ENCODE data around the gene SLC35E1.
"Not testable (repeated sequence)": the region's sequence is repeated elsewhere in the genome, so short reads cannot be mapped to it uniquely, and the experiment has no call there.

Gene SLC35E1

GRCh38 chr19:16561382-16561781 lies 10.8 kb downstream of the SLC35E1 start:
- H3F3A ChIP-seq (ENCODE audit: insufficient read depth, low read length): no peaks in the 10 kb centered on the region
- no peak overlapping the region for H3K27ac ChIP-seq (ENCODE audit: low read depth, low read length, poor library complexity, severe bottlenecking)
- H4K20me1 ChIP-seq (ENCODE audit: insufficient read depth, low read length): no peaks in the 10 kb centered on the region
- no peak overlapping the region for H3K4me2 ChIP-seq (ENCODE audit: low read length)
- no peak overlapping the region for H3K4me3 ChIP-seq (ENCODE audit: low read depth, low read length, poor library complexity, severe bottlenecking)
- H3K27me3 ChIP-seq (ENCODE audit: insufficient read depth, low read length): no peaks in the 10 kb centered on the region
- no peak overlapping the region for H3K9ac ChIP-seq (ENCODE audit: low read length)
- no peaks in the 10 kb centered on the region for H3K79me2 ChIP-seq (ENCODE audit: insufficient read depth, low read length)
- TF ChIP-seq CTCF (IDR thresholded peaks at IDR 0.05; ENCODE audit: low read length) (no peak), EZH2 (IDR thresholded peaks at IDR 0.05; ENCODE audit: borderline replicate concordance, low read length) (no peak)
- no peaks in the 10 kb centered on the region for H3K9me2 ChIP-seq (ENCODE audit: low read depth, low read length)
- no peaks in the 10 kb centered on the region for H3K9me3 ChIP-seq (ENCODE audit: low read length)
- H2AFZ ChIP-seq (ENCODE audit: low read length): no peak overlapping the region
- no peaks in the 10 kb centered on the region for H3K4me1 ChIP-seq (ENCODE audit: insufficient read depth, low read length, severe bottlenecking)
- H3K36me3 ChIP-seq (ENCODE audit: insufficient read depth, low read length): peaks cover 72% of the 10 kb centered on the region

GRCh38 chr19:16559780-16560276 lies 12.4 kb downstream of the SLC35E1 start:
- Histone ChIP-seq H2AFZ (ENCODE audit: low read length) (no peak overlapping the region), H3K36me3 (ENCODE audit: insufficient read depth, low read length) (peaks cover 68% of the 10 kb centered on the region)
- TF ChIP-seq EZH2 (IDR thresholded peaks at IDR 0.05; ENCODE audit: borderline replicate concordance, low read length) (no peak), CTCF (IDR thresholded peaks at IDR 0.05; ENCODE audit: low read length) (no peak)

GRCh38 chr19:16554776-16555175 lies 17.4 kb downstream of the SLC35E1 start:
- Histone ChIP-seq H3K9me2 (ENCODE audit: low read depth, low read length) (no peaks in the 10 kb centered on the region), H3K4me3 (ENCODE audit: low read depth, low read length, poor library complexity, severe bottlenecking) (no peak overlapping the region), H3K36me3 (ENCODE audit: insufficient read depth, low read length) (peaks cover 55% of the 10 kb centered on the region), H3K9ac (ENCODE audit: low read length) (no peak overlapping the region), H3K9me3 (ENCODE audit: low read length) (no peaks in the 10 kb centered on the region), H3F3A (ENCODE audit: insufficient read depth, low read length) (no peaks in the 10 kb centered on the region), H2AFZ (ENCODE audit: low read length) (no peak overlapping the region), H3K79me2 (ENCODE audit: insufficient read depth, low read length) (no peaks in the 10 kb centered on the region), H4K20me1 (ENCODE audit: insufficient read depth, low read length) (no peaks in the 10 kb centered on the region), H3K27ac (ENCODE audit: low read depth, low read length, poor library complexity, severe bottlenecking) (no peak overlapping the region), H3K4me2 (ENCODE audit: low read length) (no peak overlapping the region), H3K27me3 (ENCODE audit: insufficient read depth, low read length) (no peaks in the 10 kb centered on the region), H3K4me1 (ENCODE audit: insufficient read depth, low read length, severe bottlenecking) (no peaks in the 10 kb centered on the region)
- TF ChIP-seq EZH2 (IDR thresholded peaks at IDR 0.05; ENCODE audit: borderline replicate concordance, low read length): no peak

More at GRCh38 chr19:16559780-16560276, 12.4 kb downstream of the SLC35E1 start:
- Histone ChIP-seq H3K9ac (ENCODE audit: low read length) (no peak overlapping the region), H3K4me3 (ENCODE audit: low read depth, low read length, poor library complexity, severe bottlenecking) (no peak overlapping the region), H3K27me3 (ENCODE audit: insufficient read depth, low read length) (no peaks in the 10 kb centered on the region), H3K79me2 (ENCODE audit: insufficient read depth, low read length) (no peaks in the 10 kb centered on the region), H3K9me2 (ENCODE audit: low read depth, low read length) (no peaks in the 10 kb centered on the region), H3K4me2 (ENCODE audit: low read length) (no peak overlapping the region), H4K20me1 (ENCODE audit: insufficient read depth, low read length) (no peaks in the 10 kb centered on the region), H3K4me1 (ENCODE audit: insufficient read depth, low read length, severe bottlenecking) (no peaks in the 10 kb centered on the region), H3K27ac (ENCODE audit: low read depth, low read length, poor library complexity, severe bottlenecking) (no peak overlapping the region), H3K9me3 (ENCODE audit: low read length) (no peaks in the 10 kb centered on the region), H3F3A (ENCODE audit: insufficient read depth, low read length) (no peaks in the 10 kb centered on the region)

GRCh38 chr19:16551902-16552301 lies 20.3 kb downstream of the SLC35E1 start:
- H3K9ac ChIP-seq (ENCODE audit: low read length); H3K9me3 ChIP-seq (ENCODE audit: low read length); H3F3A ChIP-seq (ENCODE audit: insufficient read depth, low read length); H3K4me1 ChIP-seq (ENCODE audit: insufficient read depth, low read length, severe bottlenecking); H3K9me2 ChIP-seq (ENCODE audit: low read depth, low read length); H3K27ac ChIP-seq (ENCODE audit: low read depth, low read length, poor library complexity, severe bottlenecking); H2AFZ ChIP-seq (ENCODE audit: low read length); H4K20me1 ChIP-seq (ENCODE audit: insufficient read depth, low read length); H3K4me2 ChIP-seq (ENCODE audit: low read length); H3K4me3 ChIP-seq (ENCODE audit: low read depth, low read length, poor library complexity, severe bottlenecking); H3K79me2 ChIP-seq (ENCODE audit: insufficient read depth, low read length); H3K27me3 ChIP-seq (ENCODE audit: insufficient read depth, low read length): not testable (repeated sequence)
- peaks cover 39% of the 10 kb centered on the region for H3K36me3 ChIP-seq (ENCODE audit: insufficient read depth, low read length)

Data from OCI-LY1 (cell line).